Stimulated activated CD4-positive, alpha-beta T cell treated with anti-CD3 and anti-CD28 coated beads, TNF-alpha, amount 100 ng/mL, for 24 hours (primary cell): Measurements from ENCODE around the gene PAQR8.
"Not testable (repeated sequence)": the region's sequence is repeated elsewhere in the genome, so short reads cannot be mapped to it uniquely, and the experiment has no call there.

Experiments used
- DNase-seq, 3 experiments: peaks; one replicate each; pipeline ENCODE4 v3.0.0-alpha.2; 2020; ENCODE audit warnings: low read depth in 3 of 3

PAQR8 gene

DNA sequence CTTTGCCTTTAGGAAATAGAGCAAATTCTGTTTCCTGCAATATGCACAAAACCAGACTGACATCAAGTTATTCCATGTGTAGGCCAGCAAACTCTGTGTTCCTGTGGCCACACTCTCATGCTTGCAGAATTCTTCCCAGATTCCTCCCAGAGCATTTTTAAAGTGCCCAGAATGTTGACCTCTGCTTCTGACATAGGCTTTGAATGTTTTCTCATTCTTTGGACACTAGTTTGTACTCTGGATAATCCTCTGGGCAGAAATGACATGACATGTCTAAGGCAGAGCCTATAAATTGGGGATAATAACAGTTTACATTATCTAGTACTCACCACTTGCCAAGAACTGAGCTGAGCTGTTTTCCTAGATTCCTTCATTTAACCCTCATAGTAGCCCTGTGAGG, 49.0 kb downstream of the PAQR8 start:
- DNase-seq: no peak

GRCh38 chr6:52411911-52412310, 50.0 kb downstream of the PAQR8 start:
- DNase-seq: no peak

GRCh38 chr6:52415333-52415732, 53.4 kb downstream of the PAQR8 start:
- no peak for DNase-seq

- no peak for DNase-seq
These were observed 54.1 kb downstream of the PAQR8 start for GRCh38 chr6:52415917-52416628.

DNA sequence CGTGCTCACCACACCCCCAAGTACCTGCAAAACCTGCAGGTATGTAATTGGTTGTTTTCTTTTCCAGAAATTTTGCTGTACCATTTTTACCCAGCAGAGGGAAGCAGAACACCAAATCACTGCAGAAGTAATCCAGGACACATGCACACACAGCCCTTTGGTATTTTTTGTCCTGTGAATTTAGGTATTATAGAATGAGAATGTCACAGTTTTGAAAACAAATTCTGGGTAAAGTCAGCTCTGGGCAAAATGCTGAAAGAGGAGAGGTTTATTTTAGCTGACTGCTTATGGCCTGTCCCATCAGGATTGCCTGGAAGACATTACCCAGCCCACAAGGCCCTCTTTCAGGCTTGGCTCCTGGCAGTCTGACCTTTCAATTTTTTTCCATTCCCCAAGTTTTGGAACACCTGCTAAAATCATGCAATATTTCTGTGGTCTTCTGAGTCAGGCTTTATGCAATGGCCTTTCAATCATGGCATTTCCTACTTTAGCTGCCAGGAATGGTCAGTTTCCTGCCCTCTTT, 54.7 kb downstream of the PAQR8 start:
- no peak for DNase-seq

DNA sequence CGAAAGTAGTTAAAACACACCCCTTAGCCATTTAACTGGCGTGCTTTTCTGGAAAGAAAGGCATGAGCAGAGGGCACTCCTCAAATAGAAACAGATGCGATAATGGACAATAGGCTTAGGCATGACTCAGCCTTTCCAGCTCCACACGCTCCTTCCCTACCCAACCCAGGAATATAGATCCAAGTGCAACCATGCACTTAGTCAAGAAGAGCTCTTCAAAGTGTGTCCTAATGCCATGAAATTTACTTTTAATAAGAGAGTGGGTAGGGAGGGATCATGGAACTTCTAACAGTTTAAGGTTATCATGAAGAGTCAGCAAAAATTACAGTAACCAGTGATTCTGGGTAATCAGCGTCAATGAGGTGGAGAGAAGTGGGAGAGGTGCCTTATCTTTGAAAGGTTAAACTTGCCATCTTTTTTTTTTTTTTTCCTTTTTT, 55.7 kb downstream of the PAQR8 start:
- no peak for DNase-seq

GRCh38 chr6:52418606-52419005, 56.7 kb downstream of the PAQR8 start:
- DNase-seq: no peak

- peak; percentile 96 to 99 (median 98) for DNase-seq
These were observed 58.1 kb downstream of the PAQR8 start, which contains the start of gene EFHC1 for GRCh38 chr6:52419809-52420667. TSS of gene EFHC1 (plus strand) at chr6:52420342. CDS start at chr6:52420411, 69 bp downstream.

- DNase-seq: no peak
These were observed 58.9 kb downstream of the PAQR8 start for GRCh38 chr6:52420668-52421358.

- no peak for DNase-seq
These were observed 60.2 kb downstream of the PAQR8 start for GRCh38 chr6:52422156-52422555.

- no peak for DNase-seq
These were observed 61.5 kb downstream of the PAQR8 start for GRCh38 chr6:52423448-52423847.

- no peak for DNase-seq
These were observed 62.0 kb downstream of the PAQR8 start for GRCh38 chr6:52423971-52424381.

DNA sequence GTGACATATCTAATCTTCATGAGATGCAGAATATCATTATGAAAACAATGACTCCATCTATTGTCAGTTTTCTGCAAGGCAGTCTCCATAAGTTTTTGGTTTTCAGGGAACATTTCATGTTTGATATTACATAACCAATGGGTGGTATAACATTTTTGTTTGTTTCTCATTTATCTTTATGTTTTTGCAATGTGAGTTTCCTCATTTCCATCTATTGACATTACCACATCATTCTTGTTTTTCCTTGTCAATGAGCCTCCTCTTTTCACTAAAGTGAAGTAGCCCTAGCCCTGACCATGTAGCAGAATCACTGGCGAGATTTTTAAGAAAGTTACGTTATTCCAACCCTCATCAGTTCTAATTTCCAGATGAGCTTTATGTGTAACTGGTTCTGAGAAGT, 62.6 kb downstream of the PAQR8 start:
- no peak for DNase-seq

- no peak for DNase-seq
These were observed 64.7 kb downstream of the PAQR8 start for GRCh38 chr6:52426667-52427066.

DNA sequence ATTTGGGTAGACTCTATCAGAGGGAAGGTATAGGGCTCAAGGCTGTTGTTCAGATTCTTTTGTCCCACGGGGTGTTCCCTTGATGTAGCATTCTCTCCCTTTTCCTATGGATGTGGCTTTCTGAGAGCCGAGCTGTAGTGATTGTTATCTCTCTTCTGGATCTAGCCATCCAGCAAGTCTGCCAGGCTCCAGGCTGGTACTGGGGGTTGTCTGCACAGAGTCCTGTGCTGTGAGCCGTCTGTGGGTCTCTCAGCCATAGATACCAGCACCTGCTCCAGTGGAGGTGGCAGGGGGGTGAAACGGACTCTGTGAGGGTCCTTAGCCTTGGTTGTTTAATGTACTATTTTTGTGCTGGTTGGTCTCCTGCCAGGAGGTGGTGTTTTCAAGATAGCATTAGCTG, 71.3 kb downstream of the PAQR8 start:
- not testable (repeated sequence) for DNase-seq

- no peak for DNase-seq
These were observed 73.4 kb downstream of the PAQR8 start for GRCh38 chr6:52435345-52435744.

DNA sequence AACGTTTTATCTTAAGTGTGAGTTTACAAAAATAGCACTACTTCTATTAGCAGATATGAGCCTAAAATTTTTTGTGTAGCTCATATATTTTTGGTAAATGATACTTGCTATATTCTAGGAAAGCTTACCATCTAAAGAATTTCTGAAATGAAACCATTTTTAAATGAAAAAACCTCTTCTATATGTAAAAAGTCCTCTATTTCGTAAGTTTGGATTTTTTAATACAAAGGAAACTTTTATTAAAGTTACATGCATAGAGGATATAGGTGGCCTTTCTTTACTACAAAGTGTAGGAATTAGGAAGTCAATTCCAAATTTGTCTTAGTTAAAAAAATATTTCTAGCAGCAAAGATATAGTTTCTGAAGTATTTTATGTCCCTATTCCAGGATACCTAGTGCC, 77.0 kb downstream of the PAQR8 start:
- DNase-seq: no peak

- no peak for DNase-seq
These were observed 92.6 kb downstream of the PAQR8 start for GRCh38 chr6:52454556-52454955.

DNA sequence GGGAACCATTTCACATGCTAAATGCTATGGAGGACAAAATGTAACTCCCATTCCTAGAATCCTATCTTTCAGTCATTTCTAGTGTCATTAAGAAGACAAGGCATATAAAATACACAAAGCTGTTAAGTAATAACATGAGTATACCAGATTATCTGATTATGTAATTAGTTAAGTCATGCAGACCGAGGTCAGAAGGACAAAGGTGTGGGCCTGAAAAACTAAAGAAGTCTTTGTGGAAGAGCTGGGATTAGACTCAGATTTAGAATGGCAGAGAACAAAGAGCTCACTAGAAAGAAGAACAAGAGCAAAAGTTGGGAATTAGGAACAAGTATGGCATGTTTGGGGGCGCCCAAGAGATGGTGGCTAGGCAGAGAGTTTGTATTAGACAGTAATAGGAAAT, 95.1 kb downstream of the PAQR8 start:
- DNase-seq: no peak
